GM10266 (cell line): ENCODE results near the gene TPRKB.
"Not testable (repeated sequence)": the region's sequence is repeated elsewhere in the genome, so short reads cannot be mapped to it uniquely, and the experiment has no call there.

ENCODE experiments used
- DNase-seq: peaks from one replicate; pipeline ENCODE4 v3.0.0; 2012; ENCODE audit errors: extremely low spot score
- CTCF ChIP-seq: IDR thresholded peaks from 2 replicates; pipeline ENCODE4 v1.5.1; 2012; ENCODE audit warnings: mild to moderate bottlenecking, low read depth; ENCODE audit not compliant: control insufficient read depth, insufficient read depth; ENCODE audit errors: missing control alignments

Gene TPRKB

GRCh38 chr2:73736855-73737779 is at the start of gene TPRKB:
Gene TPRKB, minus strand, starts transcription at chr2:73737345. Its CDS starts 2,776 bp downstream, at chr2:73734569.
- no peak for TF ChIP-seq CTCF
- peak; percentile 95 for DNase-seq

GRCh38 chr2:73783883-73784282 is 46.7 kb upstream of the TPRKB start, which contains the start of gene C2orf78:
Gene C2orf78, plus strand, starts transcription at chr2:73784183. Its CDS starts 127 bp downstream, at chr2:73784310.
- DNase-seq = not testable (repeated sequence)

GRCh38 chr2:73783402-73783801 is 46.3 kb upstream of the TPRKB start:
- not testable (repeated sequence) for DNase-seq

GRCh38 chr2:73780237-73780582 is 43.1 kb upstream of the TPRKB start:
- no peak for DNase-seq
- TF ChIP-seq CTCF = no peak

- peak; percentile 91 for TF ChIP-seq CTCF
- peak; percentile 91 for DNase-seq
These were observed 42.5 kb upstream of the TPRKB start, which contains the start of gene DUSP11 for GRCh38 chr2:73779467-73780236. Gene DUSP11, minus strand, starts transcription at chr2:73780103. Its CDS starts 129 bp downstream, at chr2:73779974.

GRCh38 chr2:73778867-73779466 is 41.8 kb upstream of the TPRKB start:
- peak; percentile 8 for DNase-seq

- TF ChIP-seq CTCF = no peak
- no peak for DNase-seq
These were observed 39.8 kb upstream of the TPRKB start for GRCh38 chr2:73776869-73777519.

GRCh38 chr2:73776381-73776780 is 39.2 kb upstream of the TPRKB start:
- no peak for DNase-seq
- no peak for TF ChIP-seq CTCF
